Ovary (tissue), 3 donors: ENCODE data around the gene OR4D2.

Experiments used
- EP300 ChIP-seq: sonication (generic); formaldehyde crosslinking; IDR thresholded peaks from one replicate; pipeline ENCODE4 v1.6.1; 2017; ENCODE audit warnings: antibody characterized with exemption
- POLR2A ChIP-seq: fragments of 450-650 bp; IDR thresholded peaks from one replicate; pipeline ENCODE4 v1.6.1; 2017; ENCODE audit warnings: antibody characterized with exemption, mild to moderate bottlenecking, moderate library complexity
- TF ChIP-seq, protein P1 (sequence below), 3 donors: fragments of 450-650 bp in 2 of 3; fragments of 200-600 bp in 1 of 3; IDR thresholded peaks; one replicate each; pipeline versions ENCODE4 v1.5.1 to v1.8.0; 2016 to 2022; ENCODE audit warnings: antibody characterized with exemption in 3 of 3, mild to moderate bottlenecking in 1 of 3
- donor health status: DM: no; HTN: no; CAD: no.

DNA sequence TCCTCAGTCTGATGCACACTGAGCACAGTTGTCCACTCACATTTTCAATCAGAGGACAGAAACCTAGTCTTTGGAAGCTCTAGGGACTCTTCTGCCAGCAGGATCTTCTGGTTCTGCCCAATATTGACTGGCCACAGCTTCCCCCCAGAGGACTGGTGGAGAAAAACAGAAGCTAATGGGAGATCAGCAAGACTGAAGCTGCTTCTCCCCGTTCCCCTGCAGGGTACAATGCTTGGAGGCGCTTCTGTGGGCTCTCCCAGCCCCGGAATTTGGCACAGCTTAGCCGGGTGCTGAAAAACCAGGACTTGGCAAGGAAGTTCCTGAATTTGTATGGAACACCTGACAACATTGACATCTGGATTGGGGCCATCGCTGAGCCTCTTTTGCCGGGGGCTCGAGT lies 36.1 kb downstream of the OR4D2 start:
- no peak for TF ChIP-seq POLR2A
- TF ChIP-seq EP300: no peak
- TF ChIP-seq, protein P1, sequence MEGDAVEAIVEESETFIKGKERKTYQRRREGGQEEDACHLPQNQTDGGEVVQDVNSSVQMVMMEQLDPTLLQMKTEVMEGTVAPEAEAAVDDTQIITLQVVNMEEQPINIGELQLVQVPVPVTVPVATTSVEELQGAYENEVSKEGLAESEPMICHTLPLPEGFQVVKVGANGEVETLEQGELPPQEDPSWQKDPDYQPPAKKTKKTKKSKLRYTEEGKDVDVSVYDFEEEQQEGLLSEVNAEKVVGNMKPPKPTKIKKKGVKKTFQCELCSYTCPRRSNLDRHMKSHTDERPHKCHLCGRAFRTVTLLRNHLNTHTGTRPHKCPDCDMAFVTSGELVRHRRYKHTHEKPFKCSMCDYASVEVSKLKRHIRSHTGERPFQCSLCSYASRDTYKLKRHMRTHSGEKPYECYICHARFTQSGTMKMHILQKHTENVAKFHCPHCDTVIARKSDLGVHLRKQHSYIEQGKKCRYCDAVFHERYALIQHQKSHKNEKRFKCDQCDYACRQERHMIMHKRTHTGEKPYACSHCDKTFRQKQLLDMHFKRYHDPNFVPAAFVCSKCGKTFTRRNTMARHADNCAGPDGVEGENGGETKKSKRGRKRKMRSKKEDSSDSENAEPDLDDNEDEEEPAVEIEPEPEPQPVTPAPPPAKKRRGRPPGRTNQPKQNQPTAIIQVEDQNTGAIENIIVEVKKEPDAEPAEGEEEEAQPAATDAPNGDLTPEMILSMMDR (IDR thresholded peaks at IDR 0.05): no peak
